ENCODE data around the gene FAM117B. TPM values are rescaled to one million over a fixed set of nuclear protein-coding genes. Genes with fewer than 3 reads are reported as not detected.

Gene FAM117B
- total RNA-seq, 4 donors from 2014 or later = 6.7 to 15.6 (median 9.4) TPM

GRCh38 chr2:202813387-202813786, 178.6 kb downstream of the FAM117B start:
- intact Hi-C loops (cut with DNase I) = no loop called here
- 97 to 98% methylated on average over 3 of the region's 3 CpGs for WGBS, 2 donors
- TF ChIP-seq CTCF (IDR thresholded peaks at IDR 0.05) (no peak), POLR2A (IDR thresholded peaks at IDR 0.05) (no peak)

GRCh38 chr2:202814226-202814625, 179.5 kb downstream of the FAM117B start:
- intact Hi-C loops (cut with DNase I) = no loop called here
- 100% methylated on average over 1 of the region's 1 CpG for WGBS, 2 donors
- TF ChIP-seq CTCF (IDR thresholded peaks at IDR 0.05) (no peak), POLR2A (IDR thresholded peaks at IDR 0.05) (no peak)
- H3K27ac ChIP-seq = no peak overlapping the region
- DNase-seq = no peak
- H3K4me1 ChIP-seq = peaks cover 0 to under 1% (median 0%) of the 10 kb centered on the region in 3 donors
- peaks cover 0 to 7% (median 0%) of the 10 kb centered on the region in 3 donors for H3K36me3 ChIP-seq
- H3K4me3 ChIP-seq = no peak overlapping the region
- peaks cover 0 to 5% (median 0%) of the 10 kb centered on the region in 3 donors for H3K9me3 ChIP-seq
- H3K27me3 ChIP-seq = no peaks in the 10 kb centered on the region

More at GRCh38 chr2:202813387-202813786, 178.6 kb downstream of the FAM117B start:
- Histone ChIP-seq H3K27ac (no peak overlapping the region), H3K27me3 (no peaks in the 10 kb centered on the region), H3K9me3 (peaks cover 0 to 5% (median 0%) of the 10 kb centered on the region in 3 donors), H3K4me1 (peaks cover 0 to 9% (median 3%) of the 10 kb centered on the region in 3 donors), H3K36me3 (peaks cover 0 to 7% (median 0%) of the 10 kb centered on the region in 3 donors), H3K4me3 (no peak overlapping the region)
- DNase-seq = no peak

DNA sequence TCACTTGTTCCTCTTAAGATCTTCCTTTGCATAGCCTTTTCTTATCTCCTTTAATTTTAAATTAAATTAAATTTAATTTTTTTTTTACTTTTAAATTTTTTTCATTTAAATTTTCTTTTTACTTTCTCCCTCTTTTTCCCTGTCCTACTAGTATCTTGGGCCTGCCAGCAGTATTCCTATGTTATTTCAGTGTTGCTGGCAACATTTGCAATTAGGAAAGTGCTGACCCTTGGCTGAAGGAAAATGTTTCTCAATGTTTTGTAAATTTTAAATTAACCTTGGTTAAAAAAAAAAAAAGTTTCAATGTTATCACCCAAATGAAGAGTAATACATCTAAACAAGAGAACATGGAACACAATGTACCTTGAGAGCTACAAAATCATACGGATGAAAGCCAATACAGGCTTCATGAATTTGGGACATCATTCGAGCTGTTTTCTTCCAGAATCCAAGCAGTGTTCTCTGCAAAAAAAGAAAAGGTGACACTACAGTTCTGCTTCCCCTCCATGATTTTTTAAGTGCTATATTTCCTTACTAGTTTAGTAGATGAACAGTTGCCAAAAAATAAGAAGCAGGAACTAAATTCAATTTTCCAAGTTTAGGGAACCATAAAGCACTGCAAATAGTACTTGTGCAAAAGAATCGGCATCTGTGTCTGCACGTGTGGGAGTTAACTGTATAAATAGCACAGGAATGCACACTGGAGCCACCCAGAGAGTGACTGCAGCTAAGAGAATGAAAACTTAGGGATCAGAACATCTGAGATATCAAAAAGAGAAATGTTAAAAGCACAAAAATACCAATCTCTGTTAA, 181.0 kb downstream of the FAM117B start:
- H3K27ac ChIP-seq = peak overlapping the region in 2 of 4 donors; percentile 14 to 33
- WGBS, 2 donors = 54 to 62% methylated on average over 4 of the region's 4 CpGs

DNA sequence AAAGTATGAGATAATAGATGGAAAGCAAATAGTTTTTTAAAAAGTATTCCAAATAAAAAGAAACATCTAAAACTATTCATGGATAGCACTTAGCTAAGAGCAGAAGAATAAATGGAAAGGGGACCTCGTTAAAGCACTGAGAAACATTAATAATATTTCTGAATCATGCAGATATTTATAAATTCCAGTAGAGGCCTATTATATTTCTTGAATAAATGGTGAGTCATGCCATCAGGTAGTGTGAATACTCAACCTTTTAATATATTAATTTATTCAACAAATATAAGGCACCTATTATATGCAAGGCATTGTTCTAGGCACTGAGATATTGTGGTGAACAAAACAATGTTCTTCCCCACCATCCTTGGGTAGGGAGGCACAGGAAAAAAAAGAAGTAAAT, 183.0 kb downstream of the FAM117B start:
- 54 to 61% methylated on average over 1 of the region's 1 CpG for WGBS, 2 donors
- H3K4me1 ChIP-seq = no peaks in the 10 kb centered on the region
- H3K9me3 ChIP-seq = no peaks in the 10 kb centered on the region
- intact Hi-C loops (cut with DNase I) = no loop called here
- H3K27ac ChIP-seq = no peak overlapping the region
- H3K4me3 ChIP-seq = no peak overlapping the region
- H3K27me3 ChIP-seq = no peaks in the 10 kb centered on the region
- TF ChIP-seq POLR2A (IDR thresholded peaks at IDR 0.05) = no peak
- no peak for TF ChIP-seq CTCF (IDR thresholded peaks at IDR 0.05)
- no peaks in the 10 kb centered on the region for H3K36me3 ChIP-seq
- DNase-seq = no peak

More for the DNA sequence above, 181.0 kb downstream of the FAM117B start:
- H3K4me3 ChIP-seq = no peak overlapping the region
- H3K36me3 ChIP-seq = peaks cover 0 to 2% (median 0%) of the 10 kb centered on the region in 3 donors
- no peaks in the 10 kb centered on the region for H3K27me3 ChIP-seq
- no peaks in the 10 kb centered on the region for H3K4me1 ChIP-seq
- H3K9me3 ChIP-seq = peaks cover 0 to 2% (median 0%) of the 10 kb centered on the region in 3 donors
- DNase-seq = no peak
- TF ChIP-seq CTCF (IDR thresholded peaks at IDR 0.05) (no peak), POLR2A (IDR thresholded peaks at IDR 0.05) (no peak)
- intact Hi-C loops (cut with DNase I) = no loop called here

DNA sequence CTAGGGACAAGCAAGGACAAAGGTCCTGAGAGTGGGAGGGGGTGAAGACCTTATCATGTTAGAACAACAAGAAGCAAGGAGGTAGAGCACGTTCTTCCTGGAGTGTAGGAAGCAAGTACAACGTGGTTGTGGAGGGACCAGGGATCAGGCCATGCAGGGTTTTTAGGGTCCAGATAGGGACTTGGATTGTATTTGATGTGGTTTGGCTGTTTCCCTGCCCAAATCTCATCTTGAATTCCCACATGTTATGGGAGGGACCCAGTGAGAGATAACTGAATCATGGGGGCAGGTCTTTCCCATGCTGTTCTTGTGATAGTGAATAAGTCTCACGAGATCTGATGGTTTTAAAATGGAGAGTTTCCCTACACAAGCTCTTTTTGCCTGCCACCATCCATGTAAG, 183.6 kb downstream of the FAM117B start:
- TF ChIP-seq POLR2A (IDR thresholded peaks at IDR 0.05) (no peak), CTCF (IDR thresholded peaks at IDR 0.05) (no peak)
- Histone ChIP-seq H3K27me3 (no peaks in the 10 kb centered on the region), H3K36me3 (no peaks in the 10 kb centered on the region), H3K4me1 (no peaks in the 10 kb centered on the region), H3K4me3 (no peak overlapping the region), H3K9me3 (no peaks in the 10 kb centered on the region), H3K27ac (no peak overlapping the region)
- DNase-seq = no peak
- WGBS, 2 donors = 74 to 78% methylated on average over 3 of the region's 3 CpGs
- intact Hi-C loops (cut with DNase I) = no loop called here

Measured in esophagus squamous epithelium (tissue), 5 donors.